DMS 273 treated with DMSO at 0.1 percent for 48 hours (cell line): ENCODE measurements around the gene RNF141.

ENCODE experiments used
- DNase-seq: peaks from one replicate; lab custom pipeline; 2025; lab: John Stamatoyannopoulos, UW

Gene RNF141

GRCh38 chr11:10540915-10541560 lies at the start of gene RNF141:
RNF141 (minus strand) TSS chr11:10541187; CDS start chr11:10534158, 7,029 bp downstream.
- peak; percentile 73 for DNase-seq

- DNase-seq = no peak
These were observed 49.4 kb upstream of the RNF141 start for GRCh38 chr11:10590218-10590915.

- no peak for DNase-seq
These were observed 47.9 kb upstream of the RNF141 start for GRCh38 chr11:10588904-10589303.

GRCh38 chr11:10587995-10588394 lies 47.0 kb upstream of the RNF141 start:
- no peak for DNase-seq

- DNase-seq = no peak
These were observed 46.4 kb upstream of the RNF141 start for GRCh38 chr11:10587388-10587787.

GRCh38 chr11:10584071-10584501 lies 43.1 kb upstream of the RNF141 start:
- DNase-seq = no peak

- no peak for DNase-seq
These were observed 40.6 kb upstream of the RNF141 start for GRCh38 chr11:10581481-10582019.

- no peak for DNase-seq
These were observed 39.6 kb upstream of the RNF141 start for GRCh38 chr11:10580623-10581022.

GRCh38 chr11:10579700-10580099 lies 38.7 kb upstream of the RNF141 start:
- DNase-seq = no peak

- no peak for DNase-seq
These were observed 35.0 kb upstream of the RNF141 start for GRCh38 chr11:10576035-10576398.

GRCh38 chr11:10575346-10576034 lies 34.5 kb upstream of the RNF141 start:
- no peak for DNase-seq

GRCh38 chr11:10573556-10573955 lies 32.6 kb upstream of the RNF141 start:
- no peak for DNase-seq

GRCh38 chr11:10573028-10573427 lies 32.0 kb upstream of the RNF141 start:
- DNase-seq = no peak

- DNase-seq = no peak
These were observed 31.5 kb upstream of the RNF141 start for GRCh38 chr11:10572533-10572932.

GRCh38 chr11:10568486-10568941 lies 27.5 kb upstream of the RNF141 start, which contains the start of gene LYVE1:
LYVE1 (minus strand) TSS chr11:10568665; CDS start chr11:10568532, 133 bp downstream.
- no peak for DNase-seq

- no peak for DNase-seq
These were observed 26.5 kb upstream of the RNF141 start for GRCh38 chr11:10567446-10567845.

- no peak for DNase-seq
These were observed 25.4 kb upstream of the RNF141 start for GRCh38 chr11:10566257-10566957.

GRCh38 chr11:10565493-10565892 lies 24.5 kb upstream of the RNF141 start:
- no peak for DNase-seq

GRCh38 chr11:10564696-10565318 lies 23.8 kb upstream of the RNF141 start:
- no peak for DNase-seq

- no peak for DNase-seq
These were observed 23.0 kb upstream of the RNF141 start for GRCh38 chr11:10564030-10564429.

GRCh38 chr11:10561947-10562346 lies 21.0 kb upstream of the RNF141 start:
- no peak for DNase-seq
